Activated CD4-positive, alpha-beta T cell treated with anti-CD3 and anti-CD28 coated beads, Interleukin-2, amount 50 U/mL, for 16 hours (primary cell): ENCODE results near the gene MAML3.
A peak's percentile ranks its signal among the peaks of the same experiment; 100 is the strongest.

ENCODE experiments used
- DNase-seq: peaks from one replicate; pipeline ENCODE4 v3.0.0-alpha.2; 2020

MAML3 gene

GRCh38 chr4:139738846-139739613 lies 415.0 kb downstream of the MAML3 start:
- no peak for DNase-seq

- no peak for DNase-seq
These were observed 417.3 kb downstream of the MAML3 start for GRCh38 chr4:139736661-139737060.

- no peak for DNase-seq
These were observed 417.7 kb downstream of the MAML3 start for GRCh38 chr4:139736274-139736660.

GRCh38 chr4:139735381-139736273 lies 418.4 kb downstream of the MAML3 start:
- DNase-seq, result no peak

GRCh38 chr4:139734875-139735380 lies 419.1 kb downstream of the MAML3 start:
- DNase-seq, result peak; percentile 52

GRCh38 chr4:139734201-139734874 lies 419.6 kb downstream of the MAML3 start:
- DNase-seq, result no peak

- DNase-seq, result no peak
These were observed 420.9 kb downstream of the MAML3 start for GRCh38 chr4:139732991-139733570.

- no peak for DNase-seq
These were observed 425.1 kb downstream of the MAML3 start for GRCh38 chr4:139728840-139729239.

- DNase-seq, result no peak
These were observed 425.8 kb downstream of the MAML3 start for GRCh38 chr4:139728146-139728545.

GRCh38 chr4:139726615-139727014 lies 427.4 kb downstream of the MAML3 start:
- DNase-seq, result no peak

- no peak for DNase-seq
These were observed 428.7 kb downstream of the MAML3 start for GRCh38 chr4:139725236-139725635.

- no peak for DNase-seq
These were observed 432.2 kb downstream of the MAML3 start for GRCh38 chr4:139721789-139722188.

- DNase-seq, result no peak
These were observed 433.2 kb downstream of the MAML3 start for GRCh38 chr4:139720806-139721205.

GRCh38 chr4:139719381-139720101 lies 434.4 kb downstream of the MAML3 start:
- DNase-seq, result no peak

- DNase-seq, result no peak
These were observed 435.2 kb downstream of the MAML3 start for GRCh38 chr4:139718833-139719232.

- DNase-seq, result no peak
These were observed 435.6 kb downstream of the MAML3 start for GRCh38 chr4:139718358-139718757.

GRCh38 chr4:139715746-139716391 lies 438.1 kb downstream of the MAML3 start:
- DNase-seq, result no peak

GRCh38 chr4:139712882-139713281 lies 441.1 kb downstream of the MAML3 start:
- no peak for DNase-seq

GRCh38 chr4:139711461-139711860 lies 442.5 kb downstream of the MAML3 start:
- DNase-seq, result no peak

- no peak for DNase-seq
These were observed 443.9 kb downstream of the MAML3 start for GRCh38 chr4:139710073-139710472.

GRCh38 chr4:139709660-139710059 lies 444.3 kb downstream of the MAML3 start:
- no peak for DNase-seq
